Endothelial cell of umbilical vein (primary cell): Measurements from ENCODE around the gene ALG1L2. TPM values are rescaled to one million over a fixed set of nuclear protein-coding genes. Genes with fewer than 3 reads are reported as not detected.
"Not testable (repeated sequence)": the region's sequence is repeated elsewhere in the genome, so short reads cannot be mapped to it uniquely, and the experiment has no call there.

Experiments
- BruUV-seq: library from RNA; stranded (reverse); fragments of 400-500 nt; replicated peaks from 2 replicates; lab custom pipeline; 2021; lab: Mats Ljungman, UMichigan
- CTCF ChIA-PET: fragments of 300-600, 350-600 bp; sonication (Branson Sonifier 250); formaldehyde crosslinking; loops from one replicate; lab custom pipeline; 2021; ENCODE audit warnings: antibody characterized with exemption, inconsistent platforms; lab: Charles Lee
- POLR2A ChIA-PET: fragments of 300-600, 350-600 bp; sonication (Branson Sonifier 250); formaldehyde crosslinking; loops from one replicate; lab custom pipeline; 2021; ENCODE audit warnings: antibody characterized with exemption, inconsistent platforms; lab: Charles Lee
- DNase-seq: peaks from one replicate; pipeline ENCODE4 v3.0.0-alpha.2; 2011; ENCODE audit warnings: low read depth, low spot score
- FAIRE-seq: peaks from 2 replicates; lab custom pipeline; 2011; peaks lifted over from hg19 to GRCh38; lab: Jason Lieb, UNC
- H2AFZ ChIP-seq: 2 replicates; pipeline ENCODE4 v1.6.0; 2012; ENCODE audit warnings: low read depth, low read length, control low read depth, inconsistent platforms
- H3K27ac ChIP-seq: 2 replicates; pipeline ENCODE4 v1.5.1; 2011; ENCODE audit warnings: low read depth, mild to moderate bottlenecking, control low read depth, low read length, moderate library complexity; ENCODE audit not compliant: insufficient read depth
- H3K27me3 ChIP-seq, 2 experiments: 2 replicates each; pipeline versions ENCODE4 v1.6.0 to v1.6.1; 2011; ENCODE audit warnings: low read length in 2 of 2, mixed read lengths in 1 of 2; ENCODE audit not compliant: control insufficient read depth in 2 of 2, insufficient read depth in 2 of 2
- H3K36me3 ChIP-seq, 2 experiments: 2 replicates in 1 of 2; 3 replicates in 1 of 2; pipeline ENCODE4 v1.5.1; 2011; ENCODE audit warnings: low read length in 2 of 2, mild to moderate bottlenecking in 1 of 2, moderate library complexity in 1 of 2; ENCODE audit not compliant: control insufficient read depth in 2 of 2, insufficient read depth in 2 of 2; ENCODE audit errors: extremely low read depth in 1 of 2
- H3K4me1 ChIP-seq: 3 replicates; pipeline ENCODE4 v1.5.1; 2011; ENCODE audit warnings: mild to moderate bottlenecking, low read length; ENCODE audit not compliant: control insufficient read depth, insufficient read depth; ENCODE audit errors: extremely low read depth
- H3K4me2 ChIP-seq: 2 replicates; pipeline ENCODE4 v1.6.1; 2011; ENCODE audit warnings: low read length, control low read depth, mixed read lengths; ENCODE audit not compliant: insufficient read depth
- H3K4me3 ChIP-seq, 3 experiments: fragments of 200-600 bp in 1 of 3; sonication (generic), shearing (Covaris generic) in 1 of 3; replicated peaks in 1 of 3; 2 replicates each; pipeline ENCODE4 v1.5.1; 2011 to 2016; ENCODE audit warnings: control low read depth in 3 of 3, low read length in 3 of 3, mild to moderate bottlenecking in 2 of 3, inconsistent platforms in 1 of 3, low read depth in 1 of 3, moderate library complexity in 1 of 3; ENCODE audit not compliant: insufficient read depth in 1 of 3
- H3K79me2 ChIP-seq: 2 replicates; pipeline ENCODE4 v1.6.0; 2012; ENCODE audit warnings: low read length, inconsistent platforms; ENCODE audit not compliant: control insufficient read depth, insufficient read depth
- H3K9ac ChIP-seq: replicated peaks from 2 replicates; pipeline ENCODE3; 2011; ENCODE audit warnings: low read length, control low read depth; ENCODE audit not compliant: insufficient read depth; ENCODE audit errors: extremely low read depth
- H3K9me1 ChIP-seq: replicated peaks from 3 replicates; pipeline ENCODE4 v1.6.0; 2011; ENCODE audit warnings: mild to moderate bottlenecking, low read length; ENCODE audit not compliant: control insufficient read depth, insufficient read depth; ENCODE audit errors: extremely low read depth
- H3K9me3 ChIP-seq: replicated peaks from 2 replicates; pipeline ENCODE4 v1.5.1; 2012; ENCODE audit warnings: low read length, inconsistent platforms; ENCODE audit not compliant: control insufficient read depth, insufficient read depth
- H4K20me1 ChIP-seq: replicated peaks from 2 replicates; pipeline ENCODE3; 2011; ENCODE audit warnings: mild to moderate bottlenecking, low read length; ENCODE audit not compliant: control insufficient read depth, insufficient read depth; ENCODE audit errors: extremely low read depth
- dilution Hi-C: fragments of 300-500 bp; cut with MboI; formaldehyde crosslinking; loops from one replicate; pipeline ENCODE4 v1.15.0; 2019; ENCODE audit warnings: low sequenced_read_pairs; ENCODE audit not compliant: extremely low pct_ligation_motif_present
- intact Hi-C: fragments of 100-400 bp; cut with micrococcal nuclease; formaldehyde crosslinking; loops from one replicate; pipeline ENCODE4 v1.10.0; 2022
- polyA plus RNA-seq, 4 experiments: library from polyadenylated mRNA; depleted of rRNA in 3 of 4; stranded (reverse) in 3 of 4; unstranded in 1 of 4; fragments of >200 nt; gene quantifications; 2 replicates each; pipeline versions ENCODE4 v1.2.1 to v1.2.3, GENCODE V29; 2011 to 2012; ENCODE audit warnings: missing spikeins in 1 of 4
- total RNA-seq: library from RNA; stranded (reverse); gene quantifications from 2 replicates; pipeline ENCODE4 v1.2.3, GENCODE V29; 2021
- TF ChIP-seq, protein P1 (sequence below), 2 donors: IDR thresholded peaks; 1 replicate in 1 of 2; 2 replicates in 1 of 2; pipeline ENCODE4 v1.5.1; 2011; ENCODE audit warnings: low read length in 2 of 2, mild to moderate bottlenecking in 2 of 2, moderate library complexity in 2 of 2, control low read depth in 1 of 2, inconsistent platforms in 1 of 2, low read depth in 1 of 2; ENCODE audit not compliant: insufficient read depth in 1 of 2; ENCODE audit errors: extremely low read depth in 1 of 2

Gene ALG1L2
- total and polyA plus RNA-seq, 2 donors (not counting 3 experiments of a cell fraction or from before 2014, with no cell fraction given): not detected

DNA sequence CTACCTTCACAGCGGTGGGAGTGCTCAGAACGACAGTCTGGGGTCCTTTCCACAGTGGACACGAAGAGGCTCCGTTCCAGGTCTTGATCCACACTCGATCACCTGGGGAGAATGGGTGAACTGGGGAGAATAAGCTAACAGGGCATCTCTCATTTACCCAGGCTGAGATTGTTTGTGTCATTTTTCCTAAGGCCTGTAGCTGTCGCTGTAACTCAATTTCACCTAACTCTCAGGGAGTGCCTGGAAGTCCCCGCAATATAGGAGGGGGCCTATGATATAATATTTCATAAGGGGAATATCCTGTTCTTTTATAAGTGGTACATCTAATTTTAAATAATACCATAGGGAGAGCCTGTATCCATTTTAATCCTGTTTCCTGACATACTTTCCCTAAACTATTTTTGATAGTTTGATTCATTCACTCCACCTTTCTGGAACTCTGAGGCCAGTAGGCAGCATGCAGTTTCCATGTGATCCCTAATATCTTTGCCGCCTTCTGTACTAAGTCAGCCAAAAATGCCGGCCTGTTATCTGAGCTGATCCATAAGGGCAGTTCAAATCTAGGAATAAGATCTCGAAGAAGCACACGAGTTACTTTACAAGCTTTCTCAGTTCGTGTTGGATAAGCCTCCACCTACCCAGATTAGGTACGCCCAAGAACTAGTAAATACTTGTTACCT is 62.2 kb downstream of the ALG1L2 start:
- H3K9ac ChIP-seq, H3K27me3 ChIP-seq, POLR2A ChIA-PET, DNase-seq, H3K9me1 ChIP-seq, H4K20me1 ChIP-seq, H3K79me2 ChIP-seq, H3K4me3 ChIP-seq, H3K9me3 ChIP-seq, FAIRE-seq, H2AFZ ChIP-seq, H3K27ac ChIP-seq, H3K4me1 ChIP-seq, H3K36me3 ChIP-seq, H3K4me2 ChIP-seq, dilution Hi-C loops, BruUV-seq: not testable (repeated sequence)
- intact Hi-C loops: loop anchor here (10.0 kb wide), 1 partner anchor 391 kb away; no protein-coding TSS in a partner anchor
- TF ChIP-seq, protein P1, sequence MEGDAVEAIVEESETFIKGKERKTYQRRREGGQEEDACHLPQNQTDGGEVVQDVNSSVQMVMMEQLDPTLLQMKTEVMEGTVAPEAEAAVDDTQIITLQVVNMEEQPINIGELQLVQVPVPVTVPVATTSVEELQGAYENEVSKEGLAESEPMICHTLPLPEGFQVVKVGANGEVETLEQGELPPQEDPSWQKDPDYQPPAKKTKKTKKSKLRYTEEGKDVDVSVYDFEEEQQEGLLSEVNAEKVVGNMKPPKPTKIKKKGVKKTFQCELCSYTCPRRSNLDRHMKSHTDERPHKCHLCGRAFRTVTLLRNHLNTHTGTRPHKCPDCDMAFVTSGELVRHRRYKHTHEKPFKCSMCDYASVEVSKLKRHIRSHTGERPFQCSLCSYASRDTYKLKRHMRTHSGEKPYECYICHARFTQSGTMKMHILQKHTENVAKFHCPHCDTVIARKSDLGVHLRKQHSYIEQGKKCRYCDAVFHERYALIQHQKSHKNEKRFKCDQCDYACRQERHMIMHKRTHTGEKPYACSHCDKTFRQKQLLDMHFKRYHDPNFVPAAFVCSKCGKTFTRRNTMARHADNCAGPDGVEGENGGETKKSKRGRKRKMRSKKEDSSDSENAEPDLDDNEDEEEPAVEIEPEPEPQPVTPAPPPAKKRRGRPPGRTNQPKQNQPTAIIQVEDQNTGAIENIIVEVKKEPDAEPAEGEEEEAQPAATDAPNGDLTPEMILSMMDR (IDR thresholded peaks at IDR 0.05; ENCODE audit: extremely low read depth in 1 of 2, insufficient read depth in 1 of 2, low read depth in 1 of 2, low read length in 2 of 2): peak in 1 of 2 donors; percentile 25
- CTCF ChIA-PET: interaction anchor here (1.1 kb wide), 2 partner anchors 132 to 395 kb away, joined by 3 read pairs; no protein-coding TSS in a partner anchor

DNA sequence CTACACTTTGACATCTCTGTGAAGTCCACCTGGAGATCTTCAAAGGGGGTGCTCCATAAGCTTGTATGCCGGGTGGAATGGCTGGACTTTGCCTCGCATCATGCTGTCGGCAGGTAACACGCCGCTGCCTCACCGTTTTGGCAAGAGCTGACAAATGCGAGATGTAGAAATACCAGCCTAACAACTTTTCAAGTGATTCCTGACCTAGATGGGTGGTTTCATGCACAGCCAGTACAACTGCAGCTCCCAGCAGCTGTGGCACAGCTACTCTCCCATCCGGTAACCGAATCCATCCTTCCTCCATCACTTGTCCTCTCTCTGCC is 62.7 kb downstream of the ALG1L2 start:
- CTCF ChIA-PET: interaction anchor here (1.1 kb wide), 2 partner anchors 132 to 395 kb away, joined by 3 read pairs; no protein-coding TSS in a partner anchor
- DNase-seq, H3K79me2 ChIP-seq, BruUV-seq, H4K20me1 ChIP-seq, H2AFZ ChIP-seq, H3K27ac ChIP-seq, H3K9ac ChIP-seq, H3K4me1 ChIP-seq, FAIRE-seq, H3K4me2 ChIP-seq, H3K9me1 ChIP-seq, H3K9me3 ChIP-seq, H3K36me3 ChIP-seq, POLR2A ChIA-PET, H3K4me3 ChIP-seq, H3K27me3 ChIP-seq, dilution Hi-C loops: not testable (repeated sequence)
- intact Hi-C loops: loop anchor here (10.0 kb wide), 1 partner anchor 391 kb away; no protein-coding TSS in a partner anchor

DNA sequence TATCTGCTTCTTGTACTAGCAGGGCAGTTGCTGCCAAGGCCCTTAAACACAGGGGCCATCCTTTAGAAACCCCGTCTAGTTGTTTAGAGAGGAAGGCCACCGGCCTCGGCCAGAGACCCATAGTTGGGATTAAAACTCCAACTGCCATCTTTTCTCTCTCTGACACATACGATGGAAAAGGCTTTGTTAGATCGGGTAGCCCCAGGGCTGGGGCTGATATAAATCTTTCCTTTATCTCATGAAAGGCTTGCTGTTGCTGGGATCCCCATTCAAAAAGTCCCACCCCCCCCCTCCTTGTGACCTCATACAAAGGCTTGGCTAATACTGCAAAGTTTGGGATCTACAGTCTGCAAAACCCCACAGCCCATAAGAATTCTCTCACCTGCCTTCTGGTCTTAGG is 63.8 kb downstream of the ALG1L2 start:
- H3K4me1 ChIP-seq, H3K36me3 ChIP-seq, POLR2A ChIA-PET, H3K9me3 ChIP-seq, CTCF ChIA-PET, H3K4me2 ChIP-seq, BruUV-seq, H4K20me1 ChIP-seq, H3K9ac ChIP-seq, H3K79me2 ChIP-seq, H2AFZ ChIP-seq, DNase-seq, FAIRE-seq, H3K27ac ChIP-seq, H3K9me1 ChIP-seq, H3K4me3 ChIP-seq, H3K27me3 ChIP-seq, dilution Hi-C loops: not testable (repeated sequence)
- intact Hi-C loops: loop anchor here (10.0 kb wide), 1 partner anchor 389 kb away; no protein-coding TSS in a partner anchor
